HTERT RPE-1 (cell line): Measurements from ENCODE around the gene CDK5.
"Not testable (repeated sequence)": the region's sequence is repeated elsewhere in the genome, so short reads cannot be mapped to it uniquely, and the experiment has no call there.

ENCODE experiments used
- in situ Hi-C: fragments of 300-500 bp; cut with MboI; formaldehyde crosslinking; loops from 4 replicates; pipeline ENCODE4 v1.14.3; 2020; ENCODE audit warnings: low sequenced_read_pairs

The CDK5 gene

DNA sequence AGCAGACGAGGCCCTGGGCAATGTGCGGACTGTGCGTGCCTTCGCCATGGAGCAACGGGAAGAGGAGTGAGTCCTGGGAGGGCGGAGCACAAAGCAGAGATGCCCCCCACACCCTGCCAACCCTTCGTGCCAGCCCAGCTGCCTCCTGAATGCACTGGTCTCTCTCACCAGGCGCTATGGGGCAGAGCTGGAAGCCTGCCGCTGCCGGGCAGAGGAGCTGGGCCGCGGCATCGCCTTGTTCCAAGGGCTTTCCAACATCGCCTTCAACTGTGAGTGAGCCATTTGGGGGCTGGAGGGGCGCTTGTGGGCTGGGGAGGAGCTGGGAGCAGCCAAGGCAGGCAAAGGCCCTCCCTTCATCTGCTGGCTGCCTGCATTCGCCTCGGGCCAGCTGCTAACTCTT is 21.8 kb downstream of the CDK5 start:
- in situ Hi-C loops, result no loop called here

- in situ Hi-C loops, result no loop called here
Observed at GRCh38 chr7:151035026-151035717, 22.5 kb downstream of the CDK5 start.

DNA sequence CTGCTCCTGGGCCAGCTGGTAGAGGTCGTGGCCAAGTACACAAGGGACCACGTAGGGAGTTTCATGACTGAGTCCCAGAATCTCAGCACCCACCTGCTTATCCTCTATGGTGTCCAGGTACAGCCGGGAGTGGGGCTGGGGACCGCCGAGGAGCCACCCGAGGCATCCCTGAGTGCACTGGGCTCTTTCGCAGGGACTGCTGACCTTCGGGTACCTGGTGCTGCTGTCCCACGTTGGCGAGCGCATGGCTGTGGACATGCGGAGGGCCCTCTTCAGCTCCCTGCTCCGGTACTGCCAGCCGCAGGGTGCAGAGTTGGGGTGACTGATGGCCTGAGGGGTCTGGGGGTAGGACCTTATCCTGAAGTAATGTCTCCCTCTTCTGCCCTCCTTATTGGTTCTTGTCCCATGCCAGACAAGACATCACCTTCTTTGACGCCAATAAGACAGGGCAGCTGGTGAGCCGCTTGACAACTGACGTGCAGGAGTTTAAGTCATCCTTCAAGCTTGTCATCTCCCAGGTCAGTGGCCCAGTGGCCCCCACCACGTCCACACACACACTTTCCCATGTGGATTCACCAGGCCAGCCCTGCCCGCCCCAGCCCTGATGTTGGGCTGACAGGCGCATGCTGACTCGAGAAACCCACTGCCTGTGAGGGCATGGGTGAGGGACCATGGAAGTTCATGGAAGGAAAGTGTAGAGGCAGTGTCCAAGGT is 23.2 kb downstream of the CDK5 start:
- in situ Hi-C loops, result no loop called here

DNA sequence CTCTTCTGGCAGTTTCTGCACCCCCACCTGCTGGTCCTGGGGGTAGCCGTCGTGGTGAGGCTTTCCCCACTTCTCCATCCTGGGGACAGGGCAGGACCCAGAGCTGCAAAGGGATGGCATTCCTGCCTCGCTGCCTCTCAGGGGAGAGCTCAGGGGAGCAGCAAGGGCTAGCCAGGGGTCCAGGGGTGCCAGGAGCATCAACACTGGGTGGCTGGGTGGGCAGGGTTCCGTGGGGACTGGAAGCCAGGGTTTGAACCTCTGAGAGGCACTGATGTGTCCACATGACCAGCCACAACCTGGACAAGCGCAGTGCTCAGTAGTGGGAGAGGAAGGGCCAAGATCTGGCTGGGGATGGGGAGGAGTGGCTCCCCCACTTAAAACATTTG is 23.8 kb downstream of the CDK5 start:
- in situ Hi-C loops, result no loop called here

DNA sequence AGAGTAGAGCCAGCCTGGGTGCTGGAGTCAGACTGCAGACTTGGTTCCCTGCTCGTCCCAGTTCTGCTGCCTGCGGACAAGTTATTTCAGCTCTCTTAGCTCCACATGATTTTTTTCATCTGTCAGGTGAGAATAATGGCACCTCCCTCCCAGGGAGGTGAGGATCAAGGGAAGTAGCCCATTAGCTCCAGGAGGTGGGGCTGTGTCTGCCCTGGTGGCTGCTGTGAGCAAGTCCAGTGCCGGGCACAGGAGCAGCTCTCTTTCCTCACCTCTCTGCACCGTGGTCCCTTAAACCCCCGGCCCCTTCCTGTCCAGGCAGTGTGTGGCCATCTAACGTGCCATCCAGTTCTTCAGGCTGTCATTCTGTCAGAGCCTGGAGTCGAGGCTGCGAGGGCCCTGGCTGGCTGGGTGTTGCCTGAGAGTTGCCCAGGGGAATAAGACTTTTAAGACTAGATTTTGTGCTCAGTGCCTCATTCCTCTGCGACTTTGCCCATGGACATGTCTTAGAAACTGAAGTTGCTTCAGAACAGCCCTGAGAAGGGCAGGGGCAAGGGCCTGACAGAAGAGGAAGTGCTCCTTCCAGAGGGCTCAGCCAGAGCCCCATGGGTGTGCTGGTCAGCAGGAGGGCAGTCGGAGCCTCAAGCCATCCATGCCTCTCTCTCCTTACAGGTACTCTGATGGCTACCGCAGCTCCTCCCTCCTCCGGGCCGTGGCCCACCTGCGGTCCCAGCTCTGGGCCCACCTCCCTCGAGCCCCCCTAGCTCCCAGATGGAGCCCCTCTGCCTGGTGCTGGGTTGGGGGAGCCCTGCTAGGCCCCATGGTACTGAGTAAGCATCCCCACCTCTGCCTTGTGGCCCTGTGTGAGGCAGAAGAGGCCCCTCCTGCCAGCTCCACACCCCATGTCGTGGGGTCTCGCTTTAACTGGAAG is 24.5 kb downstream of the CDK5 start:
- in situ Hi-C loops, result no loop called here

GRCh38 chr7:151031011-151031410 is 26.7 kb downstream of the CDK5 start:
- in situ Hi-C loops, result no loop called here

GRCh38 chr7:151028948-151029501 is 28.7 kb downstream of the CDK5 start:
- in situ Hi-C loops, result no loop called here

- in situ Hi-C loops, result no loop called here
Observed at GRCh38 chr7:151028131-151028947, 29.4 kb downstream of the CDK5 start, which contains the start of gene ABCB8. ABCB8 (plus strand) TSS chr7:151028450; CDS start chr7:151028516, 66 bp downstream.

DNA sequence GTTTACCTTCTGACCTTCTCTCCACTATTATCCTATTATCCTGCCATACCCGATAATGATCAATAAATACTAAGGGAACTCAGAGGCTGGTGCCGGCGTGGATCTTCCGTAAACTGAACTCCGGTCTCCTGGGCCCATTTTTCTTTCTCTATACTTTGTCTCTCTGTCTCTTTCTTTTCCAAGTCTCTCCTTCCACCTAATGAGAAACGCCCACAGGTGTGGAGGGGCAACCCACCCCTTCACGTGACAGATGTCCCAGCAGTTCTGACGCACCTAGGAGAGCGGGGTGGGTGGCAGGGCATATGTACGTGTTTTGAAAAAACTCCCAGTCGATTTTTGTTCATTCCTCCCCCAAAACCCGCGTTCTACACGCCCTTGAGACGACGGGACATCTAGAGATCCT is 30.0 kb downstream of the CDK5 start:
- in situ Hi-C loops, result not testable (repeated sequence)

GRCh38 chr7:151026771-151027727 is 30.6 kb downstream of the CDK5 start:
- in situ Hi-C loops, result not testable (repeated sequence)

DNA sequence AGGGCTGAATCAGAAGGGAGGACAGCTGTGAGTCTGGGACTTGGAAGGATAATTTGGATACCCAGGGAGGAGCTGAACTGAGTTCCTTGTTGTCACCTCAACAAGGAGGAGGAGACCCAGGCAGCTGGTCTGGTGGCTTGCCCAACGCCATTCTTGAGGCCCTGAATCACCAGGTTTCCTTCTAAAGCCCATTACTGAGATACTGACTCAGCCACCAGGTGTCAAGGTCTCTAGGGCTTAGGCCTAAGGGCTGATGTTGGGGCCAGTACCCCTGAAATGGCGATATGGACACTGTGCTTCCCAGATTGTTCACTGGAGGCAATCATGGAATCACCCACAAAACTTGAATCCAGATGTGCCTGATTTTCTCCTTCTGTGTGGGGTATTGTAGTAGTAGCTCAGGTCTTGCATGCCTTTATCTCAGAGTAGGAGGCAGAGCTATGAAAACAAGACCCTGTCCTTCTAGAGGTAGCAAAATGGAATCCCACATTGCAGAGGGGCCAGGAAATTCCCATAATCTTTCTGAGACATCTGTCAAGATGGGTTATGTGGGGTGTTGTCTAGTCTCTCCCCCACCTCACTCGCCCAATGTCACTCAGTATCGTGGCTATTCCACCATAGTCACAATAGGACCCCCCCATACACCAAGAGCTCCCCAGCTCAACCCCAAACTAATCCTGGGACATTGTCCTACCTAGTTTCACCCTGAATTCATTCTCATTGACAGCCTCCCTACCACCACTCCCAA is 31.6 kb downstream of the CDK5 start:
- in situ Hi-C loops, result no loop called here

- in situ Hi-C loops, result no loop called here
Observed at GRCh38 chr7:151024435-151025056, 33.2 kb downstream of the CDK5 start, which contains the start of gene ATG9B. ATG9B (minus strand) TSS chr7:151024494; CDS start chr7:151024423, 71 bp downstream.

DNA sequence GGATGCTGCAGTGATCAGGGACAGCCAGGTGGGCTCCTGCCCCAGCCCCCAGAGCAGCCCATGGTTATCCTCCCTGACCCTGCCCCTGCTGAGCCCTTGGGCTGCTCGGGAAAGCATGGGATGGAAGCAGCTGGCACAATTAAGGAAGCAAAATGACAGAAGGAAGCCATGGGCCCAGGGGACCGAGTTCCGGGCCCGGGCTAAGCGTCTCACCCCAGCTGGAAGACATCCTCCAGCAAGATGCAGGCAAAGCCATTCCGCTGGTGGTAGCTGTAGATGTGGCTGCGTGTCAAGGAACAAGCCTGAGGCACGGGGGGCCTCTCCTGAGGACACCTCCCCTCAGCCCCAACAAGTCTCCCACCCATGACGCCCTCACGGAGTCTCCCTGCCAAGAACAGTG is 34.5 kb downstream of the CDK5 start:
- in situ Hi-C loops, result no loop called here

GRCh38 chr7:151020231-151020630 is 37.5 kb downstream of the CDK5 start:
- in situ Hi-C loops, result no loop called here

GRCh38 chr7:151019130-151019447 is 38.6 kb downstream of the CDK5 start:
- in situ Hi-C loops, result no loop called here

GRCh38 chr7:151018421-151019129 is 39.1 kb downstream of the CDK5 start:
- in situ Hi-C loops, result no loop called here

- in situ Hi-C loops, result no loop called here
Observed at GRCh38 chr7:151017953-151018420, 39.7 kb downstream of the CDK5 start.
